ENCODE results near the gene PLEKHG5.
"Not testable (repeated sequence)": the region's sequence is repeated elsewhere in the genome, so short reads cannot be mapped to it uniquely, and the experiment has no call there.

PLEKHG5 gene

DNA sequence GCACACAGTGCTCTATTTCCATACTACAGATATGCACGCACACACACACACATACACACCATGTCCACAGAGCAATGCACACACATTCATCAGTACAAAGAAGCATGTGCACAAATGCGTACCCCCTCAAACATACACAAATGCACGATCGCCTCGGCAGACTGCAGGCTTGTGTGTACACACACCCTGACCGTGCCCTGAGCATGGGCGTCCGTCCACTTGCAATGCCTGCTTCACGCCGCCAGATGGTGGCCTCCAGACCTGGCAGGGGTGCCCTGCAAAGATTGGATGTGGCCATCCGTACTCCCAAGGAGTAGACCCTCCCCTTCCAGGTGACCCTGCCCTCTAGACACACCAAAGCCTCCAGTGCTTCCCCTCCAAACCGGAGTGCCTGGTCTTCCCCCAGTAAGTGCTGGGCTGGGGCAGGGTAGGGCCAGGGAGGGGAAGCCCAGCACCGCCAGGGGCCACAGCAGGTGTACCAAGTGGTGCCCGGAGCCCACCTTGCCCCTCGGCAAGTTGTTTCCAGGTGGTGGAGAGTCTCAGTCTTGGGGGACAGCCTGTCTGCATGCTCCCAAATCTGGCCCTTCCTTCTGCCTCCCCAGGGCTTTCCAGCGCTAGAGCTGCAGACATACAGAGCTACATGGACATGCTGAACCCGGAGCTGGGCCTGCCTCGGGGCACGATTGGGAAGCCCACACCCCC, 46.3 kb downstream of the PLEKHG5 start:
- FAIRE-seq, result no peak

DNA sequence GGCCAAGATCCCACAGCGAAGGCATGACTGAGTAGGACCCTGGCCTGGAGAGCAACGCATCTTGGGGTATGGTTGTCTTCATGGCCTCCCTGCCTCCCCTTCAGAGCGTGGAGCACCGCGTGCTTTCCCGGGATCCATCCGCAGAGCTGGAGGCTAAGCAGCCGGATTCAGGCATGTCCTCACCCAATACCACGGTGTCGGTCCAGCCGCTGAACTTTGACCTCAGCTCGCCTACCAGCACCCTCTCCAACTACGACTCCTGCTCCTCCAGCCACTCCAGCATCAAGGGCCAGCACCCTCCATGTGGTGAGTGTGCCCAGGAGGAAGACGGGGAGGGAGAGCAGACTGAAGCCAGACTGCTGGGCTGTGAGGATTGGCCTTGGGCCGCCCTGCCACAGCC, 47.1 kb downstream of the PLEKHG5 start:
- no peak for FAIRE-seq

DNA sequence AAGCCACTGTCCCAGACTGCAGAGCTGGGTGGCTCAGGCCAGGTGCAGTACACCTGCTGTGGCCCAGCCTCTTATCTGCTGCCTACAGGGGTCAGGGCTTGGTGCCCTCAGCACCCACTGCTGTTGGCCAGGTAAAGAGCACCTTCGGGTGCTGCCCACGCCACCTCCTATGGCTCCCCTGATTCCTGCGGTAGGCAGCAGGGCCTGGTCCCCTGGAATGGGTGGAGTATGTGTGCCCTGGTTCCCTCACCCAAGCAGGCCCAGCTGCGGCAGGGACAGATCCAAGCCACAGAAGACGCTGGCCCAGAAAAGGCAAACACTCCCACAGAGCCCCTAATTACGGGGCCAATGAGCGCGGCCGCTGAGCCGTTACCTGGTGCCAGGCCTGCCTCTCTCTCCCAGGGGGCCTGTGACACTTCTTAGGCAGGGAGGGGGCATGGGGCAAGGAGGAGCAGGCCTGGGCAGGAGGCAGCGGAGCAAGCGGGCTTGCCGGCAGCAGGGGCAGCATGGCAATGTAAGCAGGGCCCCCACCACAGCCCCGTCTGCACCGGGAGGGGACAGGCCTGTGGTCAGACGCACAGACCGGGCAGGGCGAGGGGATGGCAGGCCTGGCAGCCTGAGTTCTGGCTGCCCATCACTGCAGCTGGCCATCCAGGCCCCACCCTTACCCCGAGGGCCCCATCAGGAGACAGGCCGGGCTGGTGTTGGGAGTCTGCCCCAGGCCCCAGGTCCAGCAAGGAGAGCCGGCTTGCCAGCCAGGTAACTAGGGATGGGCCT, 47.9 kb downstream of the PLEKHG5 start:
- no peak for FAIRE-seq

DNA sequence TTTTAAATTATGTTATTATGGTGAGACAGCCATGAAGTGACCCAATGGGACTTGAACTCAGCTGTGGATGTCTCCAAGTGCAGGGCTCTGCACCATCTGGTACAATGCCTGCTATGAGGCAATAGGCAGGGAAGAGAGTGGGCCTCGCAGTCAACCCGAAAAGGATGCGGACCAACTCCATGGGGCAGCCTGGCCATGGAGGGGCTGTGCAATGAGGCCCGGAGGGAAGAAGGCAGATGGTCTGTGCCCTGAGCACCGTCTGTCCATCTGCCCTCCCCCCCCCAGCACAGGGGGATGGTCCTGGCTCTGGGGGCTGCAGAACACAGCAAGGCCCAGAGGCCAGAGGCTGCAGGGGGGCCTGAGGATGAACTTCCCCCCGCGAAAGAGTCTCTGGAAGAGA, 49.9 kb downstream of the PLEKHG5 start:
- FAIRE-seq, result no peak

DNA sequence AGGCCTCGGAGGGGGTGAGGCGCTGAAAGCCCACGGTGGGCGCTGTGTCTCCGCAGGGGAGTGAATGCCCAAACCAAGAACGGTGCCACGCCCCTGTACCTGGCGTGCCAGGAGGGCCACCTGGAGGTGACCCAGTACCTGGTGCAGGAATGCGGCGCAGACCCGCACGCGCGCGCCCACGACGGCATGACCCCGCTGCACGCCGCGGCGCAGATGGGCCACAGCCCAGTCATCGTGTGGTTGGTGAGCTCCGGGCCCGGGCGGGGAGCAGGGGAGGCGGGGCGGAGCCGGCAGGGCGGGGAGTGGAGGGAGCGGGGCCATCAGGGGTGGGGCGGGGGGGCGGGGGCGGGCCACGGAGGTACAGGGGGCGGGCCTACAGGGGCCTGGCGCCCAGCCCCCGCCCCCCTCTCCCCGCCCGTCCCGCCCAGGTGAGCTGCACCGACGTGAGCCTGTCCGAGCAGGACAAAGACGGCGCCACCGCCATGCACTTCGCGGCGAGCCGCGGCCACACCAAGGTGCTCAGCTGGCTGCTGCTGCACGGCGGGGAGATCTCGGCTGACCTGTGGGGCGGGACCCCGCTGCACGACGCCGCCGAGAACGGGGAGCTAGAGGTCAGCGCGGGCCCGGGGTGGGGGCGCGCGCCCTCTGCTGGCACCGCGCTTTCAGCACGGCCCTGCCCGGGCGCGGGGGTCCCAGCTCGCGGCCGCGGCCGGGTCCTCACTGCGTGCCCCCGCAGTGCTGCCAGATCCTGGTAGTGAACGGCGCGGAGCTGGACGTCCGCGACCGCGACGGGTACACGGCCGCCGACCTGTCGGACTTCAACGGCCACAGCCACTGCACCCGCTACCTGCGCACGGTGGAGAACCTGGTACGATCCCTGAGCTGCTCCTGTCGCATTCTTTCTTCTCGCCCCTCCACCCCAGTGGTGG, 51.0 kb downstream of the PLEKHG5 start:
- no peak for FAIRE-seq

DNA sequence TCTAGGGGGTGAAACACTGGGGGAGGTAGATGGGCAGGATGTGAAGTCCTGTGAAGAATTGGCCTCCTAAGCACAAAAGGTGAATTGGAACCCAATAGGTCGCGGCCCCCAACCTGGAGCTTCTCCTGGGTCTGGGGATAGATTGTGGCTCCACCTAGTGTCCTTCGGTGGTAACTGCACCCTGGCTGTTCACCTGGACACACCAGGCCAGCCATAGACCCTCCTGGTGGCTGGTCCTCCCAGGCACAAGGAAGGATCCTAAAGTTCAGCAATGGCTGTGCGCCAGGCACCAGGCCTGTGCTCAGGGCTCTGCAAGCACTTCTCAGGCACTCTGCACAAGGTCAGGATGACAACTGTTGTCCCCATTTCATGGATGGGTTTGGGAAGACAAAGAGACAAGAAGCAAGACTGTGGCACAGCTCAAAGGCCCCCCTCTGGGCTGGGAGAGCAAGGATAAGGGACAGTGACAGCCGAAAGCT, 53.4 kb downstream of the PLEKHG5 start:
- FAIRE-seq, result no peak

DNA sequence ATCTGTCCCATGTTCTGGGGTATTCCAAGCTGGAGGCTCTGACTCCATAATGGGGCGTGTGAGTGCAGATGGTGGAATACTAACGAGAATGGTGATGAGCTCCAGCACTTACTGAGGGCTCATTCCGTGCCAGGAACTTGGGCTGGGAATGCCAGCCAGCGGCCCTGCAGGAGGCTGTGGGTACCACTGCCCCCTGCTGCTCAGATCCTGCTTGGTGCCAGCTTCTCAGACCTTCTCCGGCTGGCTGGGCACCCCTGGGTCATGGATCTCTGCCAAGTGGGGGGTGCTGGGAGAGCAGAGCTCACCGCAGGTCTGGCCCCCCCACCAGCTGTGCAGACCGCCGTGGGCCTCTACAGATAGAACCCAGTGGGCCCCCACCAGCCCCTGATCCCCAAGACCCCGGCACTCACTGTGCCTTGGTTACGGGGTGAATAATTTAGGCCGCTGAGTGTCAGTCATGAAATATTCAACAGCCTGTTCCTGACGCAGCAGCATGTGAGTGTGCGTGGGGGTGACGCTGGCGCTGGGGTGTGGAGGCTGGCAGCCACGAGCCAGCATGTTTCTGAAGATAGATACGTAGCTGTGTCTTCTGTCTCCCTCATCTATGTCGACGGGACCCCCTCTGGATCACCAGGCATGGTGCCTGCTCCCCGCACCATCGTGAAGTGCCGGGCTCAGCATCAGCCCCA, 54.3 kb downstream of the PLEKHG5 start:
- FAIRE-seq, result not testable (repeated sequence)

DNA sequence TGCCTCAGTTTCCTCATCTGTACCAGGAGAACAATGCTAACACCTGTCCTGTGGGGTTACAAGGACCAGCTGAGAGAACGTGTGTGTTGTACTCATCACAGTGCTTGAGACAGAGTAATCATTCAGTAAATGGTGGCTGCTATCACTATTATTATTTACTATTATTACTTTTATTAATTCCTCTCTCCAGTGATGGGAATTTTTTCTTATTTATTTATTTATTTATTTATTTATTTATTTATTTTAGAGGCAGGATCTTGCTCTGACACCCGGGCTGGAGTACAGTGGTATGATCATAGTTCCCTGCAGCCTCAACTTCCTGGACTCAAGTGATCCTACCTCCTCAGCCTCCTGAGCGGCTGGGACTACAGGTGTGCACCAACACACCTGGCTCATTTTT, 55.2 kb downstream of the PLEKHG5 start:
- not testable (repeated sequence) for FAIRE-seq

DNA sequence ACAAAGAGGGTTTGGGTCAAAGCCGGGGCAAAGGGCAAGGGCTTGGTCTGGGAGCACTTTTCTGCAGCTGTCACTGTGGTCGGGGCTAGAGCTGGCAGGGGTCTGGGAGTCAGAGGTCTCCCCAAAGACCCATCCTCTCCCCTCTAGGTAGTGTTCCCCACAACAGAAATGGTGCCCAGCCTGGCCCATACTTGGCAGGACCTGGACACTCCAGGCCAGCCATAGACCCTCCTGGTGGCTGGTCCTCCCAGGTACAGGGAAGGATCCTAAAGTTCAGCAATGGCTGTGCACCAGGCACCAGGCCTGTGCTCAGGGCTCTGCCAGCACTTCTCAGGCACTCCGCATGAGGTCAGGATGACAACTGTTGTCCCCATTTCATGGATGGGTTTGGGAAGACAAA, 55.9 kb downstream of the PLEKHG5 start:
- FAIRE-seq, result no peak

DNA sequence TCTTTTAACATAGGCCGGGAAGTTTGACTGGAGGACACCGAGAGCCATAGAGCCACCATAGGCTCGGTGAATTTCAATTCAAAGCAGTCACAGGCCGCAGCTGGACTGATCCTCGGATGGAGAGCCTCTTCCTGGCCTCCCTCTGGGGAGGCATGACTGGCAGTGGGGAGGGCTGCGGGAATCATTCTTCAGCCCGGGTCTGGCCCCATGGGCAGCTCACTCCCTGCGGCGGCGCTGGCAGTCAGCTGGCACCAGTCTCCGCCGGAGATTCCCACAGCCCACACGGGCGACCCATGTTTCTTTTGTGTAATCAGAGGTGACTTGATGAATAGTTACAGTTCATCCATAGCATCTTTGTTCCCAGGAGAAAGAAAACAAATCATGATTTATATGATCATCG, 56.3 kb downstream of the PLEKHG5 start:
- FAIRE-seq, result no peak

DNA sequence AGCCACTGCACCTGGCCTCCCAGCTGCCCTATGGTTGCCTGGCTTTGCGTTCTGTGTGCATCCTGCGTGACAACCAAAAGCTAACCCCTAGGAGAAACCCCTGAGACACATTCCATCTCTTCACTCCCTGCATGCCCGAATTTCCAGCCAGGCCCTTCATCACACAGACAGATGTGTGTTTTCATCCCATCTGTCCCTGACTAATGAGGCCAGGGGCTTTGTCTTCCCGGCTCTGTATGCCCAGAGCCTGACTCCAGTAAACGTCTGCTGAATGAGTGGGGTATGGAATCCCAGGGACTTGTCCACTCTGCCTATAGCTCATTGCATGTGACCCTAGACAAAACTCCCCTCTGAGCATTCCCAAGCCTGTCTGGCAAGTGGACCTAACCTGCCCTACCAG, 57.3 kb downstream of the PLEKHG5 start:
- no peak for FAIRE-seq

DNA sequence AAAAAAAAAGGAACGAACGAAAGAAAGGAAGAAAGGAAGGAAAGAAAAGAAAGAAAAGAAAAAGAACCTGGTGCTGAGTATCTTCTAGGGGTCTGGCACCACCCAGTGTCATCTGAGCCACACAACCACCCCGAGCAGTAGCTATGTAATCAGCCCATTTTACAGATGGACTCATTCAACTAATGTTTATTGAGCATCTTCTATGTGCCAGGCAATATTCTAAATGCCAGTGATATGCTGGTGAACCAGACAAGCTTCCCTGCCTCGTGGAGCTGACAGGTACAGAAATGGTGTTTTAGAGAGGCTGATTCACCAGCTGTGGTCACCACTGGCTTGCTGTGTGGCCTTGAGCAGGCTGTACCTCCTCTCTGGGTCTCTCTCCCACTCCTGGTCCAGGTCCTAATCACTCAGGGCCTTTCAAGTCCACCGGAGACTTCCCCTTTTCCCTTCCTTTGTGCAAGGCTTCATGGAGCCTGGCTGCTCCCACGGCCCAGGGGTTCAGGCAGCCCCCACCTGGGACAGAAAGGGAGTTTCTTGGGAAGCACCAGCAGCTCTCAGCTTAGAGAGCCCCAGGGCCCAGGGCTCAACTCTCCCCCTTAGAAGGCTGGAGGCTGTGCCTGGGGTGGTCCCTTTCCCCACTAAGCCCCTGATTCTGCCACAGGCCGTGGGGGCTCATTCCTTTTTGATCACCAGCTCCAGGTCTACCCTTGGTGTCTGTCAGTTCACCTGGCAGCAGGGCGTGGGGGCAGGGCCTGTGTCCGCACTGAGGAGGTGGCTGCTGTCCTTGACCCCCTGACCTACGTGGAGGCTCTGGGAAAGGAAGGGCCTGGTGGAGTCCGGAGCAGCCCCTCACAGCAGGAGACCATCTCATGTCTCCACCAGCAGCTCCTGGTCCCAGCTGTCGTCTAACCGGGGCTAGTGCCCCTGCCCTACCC, 59.6 kb downstream of the PLEKHG5 start:
- FAIRE-seq, result not testable (repeated sequence)

DNA sequence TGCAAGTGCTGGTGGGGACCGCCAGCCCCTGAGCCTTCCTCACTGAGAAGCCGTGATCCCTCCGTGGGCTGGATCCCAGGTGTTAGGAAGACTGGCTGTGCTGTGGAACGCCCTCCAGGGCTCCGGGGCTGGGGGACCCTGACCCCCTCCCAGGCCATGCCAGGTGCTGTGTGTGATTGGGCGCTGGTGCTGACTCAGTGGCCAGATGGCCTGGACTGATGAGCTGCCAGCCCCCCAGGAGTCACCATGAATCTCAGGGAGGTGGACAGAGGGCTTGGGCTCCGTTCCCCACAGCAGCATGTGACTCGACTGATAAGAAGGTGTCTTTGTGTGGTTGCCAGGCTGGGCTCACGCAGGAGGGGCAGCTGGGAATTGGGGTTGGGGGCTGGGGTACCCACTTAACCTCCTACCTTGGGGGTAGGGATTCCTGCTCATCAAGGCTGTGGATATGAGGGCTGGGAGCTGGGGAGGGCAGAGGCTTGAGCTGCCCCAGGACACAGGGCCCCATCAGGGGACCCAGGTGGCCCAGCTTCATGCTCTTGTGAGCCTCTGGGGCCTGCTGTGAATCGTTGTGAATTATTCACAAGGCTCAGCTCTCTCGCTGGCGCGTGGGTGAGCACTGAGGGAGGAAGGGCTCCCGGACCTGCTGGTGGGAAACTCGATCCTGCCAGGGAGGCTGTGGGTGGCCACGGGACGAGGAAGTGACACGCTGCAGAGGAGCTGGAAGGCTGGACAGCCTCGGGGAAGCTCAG, 61.6 kb downstream of the PLEKHG5 start:
- not testable (repeated sequence) for FAIRE-seq

DNA sequence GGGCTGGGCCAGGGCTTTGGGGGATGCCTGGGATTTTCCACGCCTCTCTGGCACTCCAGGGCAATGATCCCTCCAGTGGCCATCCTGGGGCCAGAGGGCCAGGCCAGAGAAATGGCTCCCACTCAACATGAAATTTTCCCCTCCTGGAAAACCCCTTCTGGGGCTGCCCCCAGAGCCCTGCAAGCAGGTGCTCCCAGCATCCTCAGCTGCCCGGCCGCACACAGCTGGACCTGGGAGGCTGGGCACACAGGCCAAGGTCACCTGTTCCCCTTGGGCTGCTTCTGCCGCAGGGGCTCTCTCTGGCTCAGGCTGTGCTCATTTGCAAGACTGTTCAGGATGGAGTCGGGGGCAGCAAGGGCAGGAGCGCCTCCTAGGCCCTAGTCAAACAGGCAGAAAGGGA, 63.0 kb downstream of the PLEKHG5 start:
- not testable (repeated sequence) for FAIRE-seq

DNA sequence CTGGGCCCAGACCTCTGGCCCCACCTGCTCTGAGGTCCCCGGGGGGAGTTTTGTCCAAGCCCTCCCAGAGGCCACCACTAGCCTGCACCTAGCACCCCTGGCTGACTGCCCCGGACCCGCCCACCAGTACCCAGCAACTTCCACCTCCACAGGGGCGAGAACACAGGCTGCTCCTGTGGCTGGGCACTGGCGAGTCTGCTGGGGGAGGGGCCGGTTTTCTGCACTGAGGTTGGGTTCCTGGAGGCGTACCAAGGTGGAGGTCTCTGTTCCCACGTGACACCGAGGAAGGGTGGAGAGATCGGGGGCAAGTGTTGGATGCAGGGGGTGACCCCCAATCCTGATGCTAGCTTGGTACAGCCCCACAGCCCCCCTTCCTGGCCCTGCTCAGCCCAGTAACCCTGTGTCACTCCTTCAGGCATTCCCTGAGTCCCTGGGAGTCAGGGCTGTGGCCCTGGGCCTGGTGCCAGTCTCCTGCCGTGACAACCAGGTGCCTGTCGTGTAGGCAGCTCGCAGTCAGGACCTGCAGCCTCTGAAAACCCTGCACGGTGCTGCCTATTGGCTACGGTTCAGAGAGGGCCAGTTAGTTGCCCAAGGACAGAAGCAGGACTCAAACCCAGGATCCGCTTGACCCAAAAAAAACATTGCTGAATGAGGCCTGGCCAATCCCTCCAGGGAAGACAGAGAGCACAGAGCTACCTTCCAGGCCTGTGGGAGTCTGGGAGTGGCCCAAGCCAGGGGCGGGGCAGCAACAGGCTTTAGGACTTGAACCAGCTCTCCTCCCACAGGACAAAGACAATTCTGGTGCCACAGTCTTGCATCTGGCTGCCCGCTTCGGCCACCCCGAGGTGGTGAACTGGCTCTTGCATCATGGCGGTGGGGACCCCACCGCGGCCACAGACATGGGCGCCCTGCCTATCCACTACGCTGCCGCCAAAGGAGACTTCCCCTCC, 63.8 kb downstream of the PLEKHG5 start:
- no peak for FAIRE-seq

DNA sequence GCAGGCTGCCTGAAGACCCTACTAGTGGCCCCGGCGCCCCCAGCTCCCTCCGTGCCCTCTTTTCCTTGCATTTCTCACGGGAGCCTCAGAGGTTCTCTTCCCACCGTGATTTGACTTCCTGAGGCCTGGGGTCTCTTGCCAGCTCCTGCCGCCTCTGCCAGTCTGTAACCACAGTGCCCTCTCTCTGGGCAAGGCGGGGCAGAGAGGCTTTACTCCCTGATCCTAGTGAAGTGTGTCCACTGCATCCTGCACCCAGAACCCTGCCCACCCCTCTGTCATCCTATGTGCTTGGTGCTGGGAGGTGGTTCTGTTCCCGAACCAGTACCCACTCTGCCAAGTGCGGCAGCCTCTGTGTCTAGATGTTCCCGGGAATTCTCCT, 64.5 kb downstream of the PLEKHG5 start:
- no peak for FAIRE-seq

DNA sequence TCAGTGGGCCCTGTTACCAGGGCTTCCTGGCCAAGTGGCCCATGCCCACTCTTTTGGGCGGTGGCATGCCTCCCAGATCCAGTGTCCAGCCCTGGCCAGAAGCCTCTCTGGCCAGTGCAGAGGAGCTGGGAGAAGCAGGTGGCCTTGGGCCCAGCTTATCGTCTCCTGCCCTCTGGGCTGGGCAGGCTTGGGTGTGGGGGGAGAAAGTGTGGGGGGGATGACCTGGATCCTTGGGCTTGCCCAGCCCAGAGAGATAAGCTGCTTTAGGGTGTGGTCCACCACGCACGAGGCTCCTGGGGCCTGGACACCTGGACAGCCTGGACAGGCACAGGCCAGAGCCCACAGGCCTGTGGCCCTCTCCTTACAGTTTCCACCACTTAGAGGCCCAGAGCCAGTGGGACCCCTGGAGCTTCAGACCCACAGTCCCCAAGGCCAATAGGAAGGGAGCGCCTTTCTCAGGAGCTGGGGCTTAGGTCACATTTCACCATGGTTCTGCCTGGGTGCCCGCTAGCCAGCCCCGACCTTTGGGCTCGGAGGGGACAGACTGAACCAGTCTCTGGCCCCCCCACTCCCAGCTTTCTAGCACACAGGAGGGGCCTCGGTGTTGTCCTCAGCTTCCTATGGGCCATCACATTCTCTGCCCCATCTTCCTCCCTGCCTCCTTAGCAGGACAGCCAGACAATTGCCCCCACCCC, 65.0 kb downstream of the PLEKHG5 start:
- FAIRE-seq, result no peak

DNA sequence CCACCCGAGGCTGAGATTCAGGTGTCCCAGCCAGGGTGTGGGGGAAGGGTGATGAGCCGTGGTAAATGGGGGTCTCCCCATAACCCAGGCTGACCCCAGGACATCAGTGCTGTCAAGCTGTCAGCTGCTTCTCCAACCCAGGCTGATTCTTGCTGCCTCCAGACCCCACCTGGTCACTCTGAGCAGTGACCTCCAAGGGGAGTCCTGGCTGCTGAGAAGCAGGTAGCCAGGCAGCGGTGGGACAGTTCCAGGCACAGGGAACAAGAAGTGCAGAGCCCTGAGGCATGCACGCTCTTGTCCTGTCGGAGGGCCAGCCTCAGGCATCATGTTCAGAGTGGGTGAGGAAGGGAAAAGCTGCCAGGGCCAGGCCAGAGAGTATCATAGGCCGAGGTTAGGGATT, 65.8 kb downstream of the PLEKHG5 start:
- FAIRE-seq, result no peak
